ENCODE results near the gene ZYG11A.
"Not testable (repeated sequence)": the region's sequence is repeated elsewhere in the genome, so short reads cannot be mapped to it uniquely, and the experiment has no call there.

Gene ZYG11A

DNA sequence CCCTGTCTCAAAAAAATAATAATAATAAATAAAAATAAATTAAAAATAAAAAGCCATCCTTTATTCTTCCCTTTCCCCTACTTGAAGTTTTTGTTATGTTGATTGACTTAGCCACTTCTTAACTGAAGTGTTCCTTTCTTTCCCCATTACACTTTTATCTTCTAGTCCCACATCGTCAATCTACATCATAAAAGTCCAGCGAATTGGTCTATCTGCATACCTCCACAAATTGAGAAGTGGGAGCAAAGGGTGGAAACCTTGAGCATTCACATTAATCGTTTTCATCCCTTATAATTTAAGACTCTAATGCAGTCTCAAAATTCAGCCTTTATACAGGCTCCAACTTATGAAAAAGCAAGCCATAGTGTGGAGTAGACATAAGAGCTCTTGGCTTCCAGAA is 6.5 kb upstream of the ZYG11A start:
- Histone ChIP-seq H3K36me3 (ENCODE audit: control insufficient read depth, insufficient read depth, low read length) (no peaks in the 10 kb centered on the region), H3K4me3 (ENCODE audit: insufficient read depth, low read depth, low read length, poor library complexity, severe bottlenecking) (no peak overlapping the region), H3K9me3 (ENCODE audit: control insufficient read depth, low read length) (no peaks in the 10 kb centered on the region), H3K27me3 (replicated peaks; ENCODE audit: control insufficient read depth, insufficient read depth, low read length, poor library complexity, severe bottlenecking) (no peaks in the 10 kb centered on the region), H3K27ac (ENCODE audit: insufficient read depth, low read length, poor library complexity, severe bottlenecking) (no peak overlapping the region), H3K4me1 (ENCODE audit: control insufficient read depth, insufficient read depth, low read length, poor library complexity, severe bottlenecking) (no peaks in the 10 kb centered on the region)
- no peak for DNase-seq

DNA sequence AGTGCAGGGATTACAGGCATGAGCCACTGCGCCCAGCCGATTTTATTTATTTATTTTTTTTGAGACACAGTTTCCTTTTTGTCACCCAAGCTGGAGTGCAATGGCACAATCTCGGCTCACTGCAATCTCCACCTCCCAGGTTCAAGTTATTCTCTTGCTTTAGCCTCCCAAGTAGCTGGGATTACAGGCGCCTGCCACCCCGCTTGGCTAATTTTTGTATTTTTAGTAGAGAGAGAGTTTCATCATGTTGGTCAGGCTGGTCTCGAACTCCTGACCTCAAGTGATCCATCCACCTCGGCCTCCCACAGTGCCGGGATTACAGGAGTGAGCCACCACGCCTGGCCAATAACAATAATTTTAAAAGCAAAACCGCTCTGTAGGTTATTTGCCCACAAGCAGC is 3.4 kb upstream of the ZYG11A start:
- H3K9me3 ChIP-seq (ENCODE audit: control insufficient read depth, low read length); H3K36me3 ChIP-seq (ENCODE audit: control insufficient read depth, insufficient read depth, low read length); DNase-seq; H3K4me1 ChIP-seq (ENCODE audit: control insufficient read depth, insufficient read depth, low read length, poor library complexity, severe bottlenecking); H3K27ac ChIP-seq (ENCODE audit: insufficient read depth, low read length, poor library complexity, severe bottlenecking); H3K4me3 ChIP-seq (ENCODE audit: insufficient read depth, low read depth, low read length, poor library complexity, severe bottlenecking): not testable (repeated sequence)
- peaks cover 13% of the 10 kb centered on the region for H3K27me3 ChIP-seq (replicated peaks; ENCODE audit: control insufficient read depth, insufficient read depth, low read length, poor library complexity, severe bottlenecking)

DNA sequence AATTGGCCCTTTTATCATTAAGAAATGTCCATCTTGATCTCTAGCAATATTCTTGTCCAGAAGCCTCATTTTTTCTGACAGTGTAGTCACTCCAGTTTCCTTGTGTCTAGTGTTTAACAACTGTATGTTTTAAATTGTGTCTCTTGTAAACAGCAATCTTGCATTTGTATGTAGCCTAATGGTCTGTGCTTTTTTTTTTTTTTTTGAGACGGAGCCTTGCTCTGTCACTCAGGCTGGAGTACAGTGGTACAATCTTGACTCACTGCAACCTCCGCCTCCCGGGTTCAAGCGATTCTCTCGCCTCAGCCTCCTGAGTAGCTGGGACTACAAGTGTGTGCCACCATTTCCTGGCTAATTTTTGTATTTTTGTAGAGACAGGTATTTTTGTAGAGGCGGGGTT is 2.6 kb downstream of the ZYG11A start:
- H3K4me3 ChIP-seq (ENCODE audit: insufficient read depth, low read depth, low read length, poor library complexity, severe bottlenecking); DNase-seq; H3K27ac ChIP-seq (ENCODE audit: insufficient read depth, low read length, poor library complexity, severe bottlenecking); H3K4me1 ChIP-seq (ENCODE audit: control insufficient read depth, insufficient read depth, low read length, poor library complexity, severe bottlenecking); H3K36me3 ChIP-seq (ENCODE audit: control insufficient read depth, insufficient read depth, low read length); H3K9me3 ChIP-seq (ENCODE audit: control insufficient read depth, low read length): not testable (repeated sequence)
- peaks cover 13% of the 10 kb centered on the region for H3K27me3 ChIP-seq (replicated peaks; ENCODE audit: control insufficient read depth, insufficient read depth, low read length, poor library complexity, severe bottlenecking)

DNA sequence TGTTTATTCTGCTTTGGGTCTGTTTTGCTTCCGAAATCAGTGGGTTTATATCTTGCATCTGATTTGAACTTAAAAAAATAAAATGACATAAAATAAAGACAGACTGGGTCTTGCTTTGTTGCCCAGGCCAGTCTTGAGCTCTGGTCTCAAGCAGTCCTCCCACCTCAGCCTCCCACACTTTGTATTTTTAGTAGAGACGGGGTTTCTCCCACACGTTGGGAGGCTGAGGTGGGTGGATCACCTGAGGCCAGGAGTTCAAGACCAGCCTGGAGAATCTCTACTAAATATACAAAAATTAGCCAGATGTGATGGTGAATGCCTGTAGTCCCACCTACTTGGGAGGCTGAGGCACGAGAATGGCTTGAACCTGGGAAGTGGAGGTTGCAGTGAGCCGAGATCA is 5.9 kb downstream of the ZYG11A start:
- Histone ChIP-seq H3K27ac (ENCODE audit: insufficient read depth, low read length, poor library complexity, severe bottlenecking) (no peak overlapping the region), H3K9me3 (ENCODE audit: control insufficient read depth, low read length) (no peaks in the 10 kb centered on the region), H3K36me3 (ENCODE audit: control insufficient read depth, insufficient read depth, low read length) (no peaks in the 10 kb centered on the region), H3K27me3 (replicated peaks; ENCODE audit: control insufficient read depth, insufficient read depth, low read length, poor library complexity, severe bottlenecking) (peaks cover 4% of the 10 kb centered on the region), H3K4me3 (ENCODE audit: insufficient read depth, low read depth, low read length, poor library complexity, severe bottlenecking) (no peak overlapping the region), H3K4me1 (ENCODE audit: control insufficient read depth, insufficient read depth, low read length, poor library complexity, severe bottlenecking) (no peaks in the 10 kb centered on the region)
- DNase-seq: no peak

DNA sequence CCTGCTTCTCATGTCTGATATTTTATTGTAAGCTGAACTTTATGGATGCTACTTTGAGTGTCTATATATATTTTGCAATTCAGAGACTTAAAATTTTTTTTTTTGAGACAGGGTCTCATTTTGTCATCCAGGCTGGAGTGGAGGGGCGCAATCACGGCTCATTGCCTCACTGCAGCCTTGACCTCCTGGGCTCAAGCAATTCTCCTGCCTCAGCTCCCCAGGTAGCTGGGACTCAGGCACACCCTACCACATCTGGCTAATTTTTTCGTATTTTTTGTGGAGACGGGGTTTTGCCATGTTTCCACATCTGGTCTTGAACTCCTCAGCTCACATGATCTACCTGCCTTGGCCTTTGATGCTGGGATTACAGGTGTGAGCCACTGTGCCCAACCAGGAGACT is 8.4 kb downstream of the ZYG11A start:
- Histone ChIP-seq H3K4me3 (ENCODE audit: insufficient read depth, low read depth, low read length, poor library complexity, severe bottlenecking) (no peak overlapping the region), H3K36me3 (ENCODE audit: control insufficient read depth, insufficient read depth, low read length) (no peaks in the 10 kb centered on the region), H3K4me1 (ENCODE audit: control insufficient read depth, insufficient read depth, low read length, poor library complexity, severe bottlenecking) (no peaks in the 10 kb centered on the region), H3K9me3 (ENCODE audit: control insufficient read depth, low read length) (no peaks in the 10 kb centered on the region), H3K27ac (ENCODE audit: insufficient read depth, low read length, poor library complexity, severe bottlenecking) (no peak overlapping the region), H3K27me3 (replicated peaks; ENCODE audit: control insufficient read depth, insufficient read depth, low read length, poor library complexity, severe bottlenecking) (no peaks in the 10 kb centered on the region)
- no peak for DNase-seq

DNA sequence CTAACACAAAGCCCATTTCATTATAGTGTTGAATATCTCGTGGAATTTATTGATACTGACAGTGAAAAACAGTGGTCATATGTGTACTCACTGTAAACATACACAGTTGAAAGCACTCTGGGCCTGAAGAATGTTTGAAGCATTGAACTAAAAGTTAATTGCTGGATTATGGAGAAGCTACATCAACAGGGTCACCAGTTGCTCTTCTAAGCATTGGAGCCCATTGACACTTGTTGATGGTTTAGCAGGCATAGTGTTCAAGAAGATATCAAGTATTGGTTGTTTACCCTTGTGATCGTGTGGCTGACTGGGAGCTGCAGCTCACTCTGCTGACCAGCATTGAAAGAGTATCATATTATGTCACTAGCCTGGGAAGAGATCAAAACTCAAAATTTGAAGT is 10.3 kb downstream of the ZYG11A start:
- H3K4me1 ChIP-seq (ENCODE audit: control insufficient read depth, insufficient read depth, low read length, poor library complexity, severe bottlenecking): no peaks in the 10 kb centered on the region
- H3K27ac ChIP-seq (ENCODE audit: insufficient read depth, low read length, poor library complexity, severe bottlenecking): no peak overlapping the region
- H3K36me3 ChIP-seq (ENCODE audit: control insufficient read depth, insufficient read depth, low read length): no peaks in the 10 kb centered on the region
- H3K9me3 ChIP-seq (ENCODE audit: control insufficient read depth, low read length): no peaks in the 10 kb centered on the region
- no peak overlapping the region for H3K4me3 ChIP-seq (ENCODE audit: insufficient read depth, low read depth, low read length, poor library complexity, severe bottlenecking)
- no peak for DNase-seq
- H3K27me3 ChIP-seq (replicated peaks; ENCODE audit: control insufficient read depth, insufficient read depth, low read length, poor library complexity, severe bottlenecking): no peaks in the 10 kb centered on the region

DNA sequence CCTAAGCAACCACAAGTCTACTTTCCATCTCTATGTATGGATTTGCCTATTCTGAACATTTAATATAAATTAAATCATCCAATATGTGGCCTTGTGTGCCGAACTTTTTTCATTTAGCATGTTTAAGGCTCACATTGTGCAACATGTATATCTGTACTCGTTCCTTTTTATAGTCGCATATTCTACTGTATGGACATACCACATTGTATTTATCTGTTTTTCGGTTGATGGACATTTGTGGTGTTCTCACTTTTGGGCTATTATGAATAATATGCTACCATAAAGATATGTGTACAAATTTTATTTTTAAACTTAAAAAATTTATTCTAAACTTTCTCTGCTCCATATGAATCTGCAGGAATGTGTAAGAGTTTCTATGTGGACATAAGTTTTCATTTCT is 13.0 kb downstream of the ZYG11A start:
- Histone ChIP-seq H3K36me3 (ENCODE audit: control insufficient read depth, insufficient read depth, low read length) (no peaks in the 10 kb centered on the region), H3K9me3 (ENCODE audit: control insufficient read depth, low read length) (no peaks in the 10 kb centered on the region), H3K27me3 (replicated peaks; ENCODE audit: control insufficient read depth, insufficient read depth, low read length, poor library complexity, severe bottlenecking) (no peaks in the 10 kb centered on the region), H3K4me3 (ENCODE audit: insufficient read depth, low read depth, low read length, poor library complexity, severe bottlenecking) (no peak overlapping the region), H3K27ac (ENCODE audit: insufficient read depth, low read length, poor library complexity, severe bottlenecking) (no peak overlapping the region), H3K4me1 (ENCODE audit: control insufficient read depth, insufficient read depth, low read length, poor library complexity, severe bottlenecking) (no peaks in the 10 kb centered on the region)
- DNase-seq: no peak

DNA sequence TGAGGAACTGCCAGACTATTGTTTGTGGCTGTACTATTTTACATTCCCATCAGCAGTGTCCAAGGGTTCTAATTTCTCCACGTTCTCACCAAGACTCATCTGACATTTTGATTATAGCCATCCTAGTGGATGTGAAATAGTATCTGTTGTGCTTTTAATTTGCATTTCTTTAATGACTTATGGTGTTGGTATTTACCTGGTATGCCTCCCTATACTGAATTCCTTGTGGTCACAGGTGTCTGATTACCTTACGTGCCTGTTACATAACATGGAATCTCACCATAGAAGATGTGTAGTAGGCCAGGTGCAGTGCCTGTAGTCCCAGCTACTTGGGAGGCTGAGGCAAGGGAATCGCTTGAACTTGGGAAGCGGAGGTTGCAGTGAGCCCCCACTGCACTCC is 13.5 kb downstream of the ZYG11A start:
- Histone ChIP-seq H3K9me3 (ENCODE audit: control insufficient read depth, low read length) (no peaks in the 10 kb centered on the region), H3K27ac (ENCODE audit: insufficient read depth, low read length, poor library complexity, severe bottlenecking) (no peak overlapping the region), H3K36me3 (ENCODE audit: control insufficient read depth, insufficient read depth, low read length) (no peaks in the 10 kb centered on the region), H3K4me3 (ENCODE audit: insufficient read depth, low read depth, low read length, poor library complexity, severe bottlenecking) (no peak overlapping the region), H3K4me1 (ENCODE audit: control insufficient read depth, insufficient read depth, low read length, poor library complexity, severe bottlenecking) (no peaks in the 10 kb centered on the region), H3K27me3 (replicated peaks; ENCODE audit: control insufficient read depth, insufficient read depth, low read length, poor library complexity, severe bottlenecking) (no peaks in the 10 kb centered on the region)
- no peak for DNase-seq

DNA sequence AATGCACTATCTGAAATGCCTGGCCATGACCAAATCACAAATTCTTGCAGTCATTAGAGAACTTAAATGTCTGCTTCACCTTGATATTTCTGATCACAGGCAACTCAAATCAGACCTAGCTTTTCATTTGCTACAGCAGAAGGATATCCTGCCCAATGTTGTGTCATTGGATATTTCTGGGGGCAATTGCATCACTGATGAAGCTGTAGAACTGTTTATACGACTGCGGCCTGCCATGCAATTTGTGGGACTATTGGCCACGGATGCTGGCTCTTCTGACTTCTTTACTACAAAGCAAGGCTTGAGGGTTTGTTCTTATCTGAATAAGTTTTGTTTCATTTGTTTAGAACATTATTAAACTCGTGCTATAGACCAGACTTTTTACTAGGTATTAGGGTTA is 14.9 kb downstream of the ZYG11A start:
- no peak overlapping the region for H3K4me3 ChIP-seq (ENCODE audit: insufficient read depth, low read depth, low read length, poor library complexity, severe bottlenecking)
- no peak overlapping the region for H3K27ac ChIP-seq (ENCODE audit: insufficient read depth, low read length, poor library complexity, severe bottlenecking)
- no peaks in the 10 kb centered on the region for H3K9me3 ChIP-seq (ENCODE audit: control insufficient read depth, low read length)
- no peaks in the 10 kb centered on the region for H3K36me3 ChIP-seq (ENCODE audit: control insufficient read depth, insufficient read depth, low read length)
- no peaks in the 10 kb centered on the region for H3K27me3 ChIP-seq (replicated peaks; ENCODE audit: control insufficient read depth, insufficient read depth, low read length, poor library complexity, severe bottlenecking)
- no peak for DNase-seq
- H3K4me1 ChIP-seq (ENCODE audit: control insufficient read depth, insufficient read depth, low read length, poor library complexity, severe bottlenecking): no peaks in the 10 kb centered on the region

DNA sequence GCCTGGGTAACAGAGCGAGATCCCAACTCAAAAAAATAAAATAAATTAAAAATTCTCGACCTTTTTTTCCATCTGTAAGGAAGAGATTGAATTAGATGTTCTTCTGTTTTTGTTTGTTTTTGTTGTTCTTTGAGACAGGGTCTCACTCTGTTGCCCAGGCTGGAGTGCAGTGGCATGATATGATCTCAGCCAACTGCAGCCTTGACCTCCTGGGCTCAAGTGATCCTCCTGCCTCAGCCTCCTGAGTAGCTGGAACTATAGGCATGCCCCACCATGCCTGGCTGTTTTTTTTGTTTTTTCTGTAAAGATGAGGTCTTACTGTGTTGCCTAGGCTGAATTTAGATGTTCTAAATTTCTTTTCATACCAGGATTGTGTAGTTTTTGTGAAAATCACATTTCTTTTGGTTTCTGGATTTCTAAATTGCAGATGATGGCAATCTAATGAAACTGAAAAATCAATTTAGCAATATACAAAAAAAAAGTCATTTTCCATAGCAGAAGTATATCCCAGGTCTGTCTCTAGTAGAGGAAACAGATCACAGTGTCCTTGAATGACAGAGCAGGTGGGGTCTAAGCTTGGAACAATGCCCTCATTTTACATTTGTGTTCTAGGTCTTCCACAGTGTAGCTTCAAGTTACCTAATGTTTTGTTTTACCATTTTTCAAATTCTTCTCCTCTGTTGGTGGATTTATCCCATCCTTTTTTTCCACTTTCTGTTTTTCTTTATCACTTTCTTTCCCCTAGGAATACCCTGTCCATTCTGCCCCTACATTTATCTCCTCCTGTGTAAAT is 20.3 kb downstream of the ZYG11A start:
- Histone ChIP-seq H3K27ac (ENCODE audit: insufficient read depth, low read length, poor library complexity, severe bottlenecking) (no peak overlapping the region), H3K4me1 (ENCODE audit: control insufficient read depth, insufficient read depth, low read length, poor library complexity, severe bottlenecking) (no peaks in the 10 kb centered on the region), H3K27me3 (replicated peaks; ENCODE audit: control insufficient read depth, insufficient read depth, low read length, poor library complexity, severe bottlenecking) (no peaks in the 10 kb centered on the region), H3K4me3 (ENCODE audit: insufficient read depth, low read depth, low read length, poor library complexity, severe bottlenecking) (no peak overlapping the region), H3K9me3 (ENCODE audit: control insufficient read depth, low read length) (no peaks in the 10 kb centered on the region), H3K36me3 (ENCODE audit: control insufficient read depth, insufficient read depth, low read length) (no peaks in the 10 kb centered on the region)
- DNase-seq: no peak
